IMR-90 (cell line): Measurements from ENCODE around the gene IL18BP. TPM values are rescaled to one million over a fixed set of nuclear protein-coding genes. Genes with fewer than 3 reads are reported as not detected.

ENCODE experiments used
- ATAC-seq: fragments of 200-7000 bp; cut with Tn5 transposase; 2 replicates; pipeline ENCODE4 v1.9.1; 2020; ENCODE audit warnings: low read depth, mild to moderate bottlenecking, moderate library complexity
- BruUV-seq: library from RNA; stranded (reverse); fragments of 400-500 nt; replicated peaks from 2 replicates; lab custom pipeline; 2021; lab: Mats Ljungman, UMichigan
- CTCF ChIA-PET: fragments of 300-600 bp; formaldehyde crosslinking; extraction: SDS; loops from one replicate; lab custom pipeline; 2021; ENCODE audit warnings: antibody characterized with exemption; lab: Yijun Ruan, JAX
- POLR2A ChIA-PET: fragments of 300-600 bp; sonication (Branson Sonifier 250); formaldehyde crosslinking; loops from one replicate; lab custom pipeline; 2022; ENCODE audit warnings: antibody characterized with exemption; ENCODE audit not compliant: unreplicated experiment; lab: Charles Lee
- DNase-seq: peaks from one replicate; pipeline ENCODE4 v3.0.0; 2013
- H2AFZ ChIP-seq: replicated peaks from 2 replicates; pipeline ENCODE3; 2013; ENCODE audit warnings: low read length, mild to moderate bottlenecking; ENCODE audit not compliant: poor library complexity
- H2AK5ac ChIP-seq: 2 replicates; pipeline ENCODE4 v1.6.1; 2013; ENCODE audit warnings: low read depth, low read length, inconsistent platforms
- H2AK9ac ChIP-seq: replicated peaks from 2 replicates; pipeline ENCODE3; 2013; ENCODE audit warnings: mild to moderate bottlenecking, low read depth, low read length, moderate library complexity; ENCODE audit not compliant: poor library complexity
- H2BK120ac ChIP-seq: 2 replicates; pipeline ENCODE4 v1.6.1; 2013; ENCODE audit warnings: low read depth, low read length, inconsistent platforms
- H2BK15ac ChIP-seq: 3 replicates; pipeline ENCODE4 v1.6.1; 2013; ENCODE audit warnings: low read depth, low read length, inconsistent platforms
- H2BK20ac ChIP-seq: 2 replicates; pipeline ENCODE4 v1.6.1; 2013; ENCODE audit warnings: low read depth, mild to moderate bottlenecking, inconsistent platforms, low read length, moderate library complexity
- H2BK5ac ChIP-seq: 2 replicates; pipeline ENCODE4 v1.6.1; 2013; ENCODE audit warnings: mild to moderate bottlenecking, low read depth, low read length, inconsistent platforms; ENCODE audit not compliant: poor library complexity, severe bottlenecking
- H3K14ac ChIP-seq: replicated peaks from 2 replicates; pipeline ENCODE4 v1.6.1; 2013; ENCODE audit warnings: low read depth, low read length, inconsistent platforms
- H3K18ac ChIP-seq: 2 replicates; pipeline ENCODE4 v1.6.1; 2013; ENCODE audit warnings: low read depth, low read length, control low read depth
- H3K23ac ChIP-seq: 2 replicates; pipeline ENCODE4 v1.6.1; 2013; ENCODE audit warnings: low read depth, low read length, inconsistent platforms
- H3K27ac ChIP-seq: 2 replicates; pipeline ENCODE4 v1.5.1; 2013; ENCODE audit warnings: mild to moderate bottlenecking, control low read depth, low read length; ENCODE audit not compliant: insufficient read depth
- H3K27me3 ChIP-seq: 2 replicates; pipeline ENCODE4 v1.6.1; 2013; ENCODE audit warnings: low read length; ENCODE audit not compliant: control insufficient read depth, insufficient read depth
- H3K36me3 ChIP-seq: 2 replicates; pipeline ENCODE4 v1.6.1; 2013; ENCODE audit warnings: low read length, mixed read lengths; ENCODE audit not compliant: control insufficient read depth, insufficient read depth
- H3K4ac ChIP-seq: 2 replicates; pipeline ENCODE4 v1.6.1; 2013; ENCODE audit warnings: low read depth, low read length, inconsistent platforms
- H3K4me1 ChIP-seq: 2 replicates; pipeline ENCODE4 v1.6.1; 2013; ENCODE audit warnings: low read length, mixed read lengths; ENCODE audit not compliant: control insufficient read depth, insufficient read depth
- H3K4me2 ChIP-seq: 2 replicates; pipeline ENCODE4 v1.6.1; 2013; ENCODE audit warnings: low read depth, mild to moderate bottlenecking, control low read depth, low read length, moderate library complexity
- H3K4me3 ChIP-seq: 2 replicates; pipeline ENCODE4 v1.5.1; 2013; ENCODE audit warnings: low read depth, mild to moderate bottlenecking, control low read depth, low read length, moderate library complexity; ENCODE audit not compliant: insufficient read depth
- H3K56ac ChIP-seq: 2 replicates; pipeline ENCODE4 v1.6.1; 2013; ENCODE audit warnings: low read length, inconsistent platforms; ENCODE audit not compliant: insufficient read depth; ENCODE audit errors: extremely low read depth
- H3K79me1 ChIP-seq, 2 experiments: 2 replicates each; pipeline ENCODE4 v1.6.1; 2013; ENCODE audit warnings: low read length in 2 of 2, inconsistent platforms in 1 of 2, low read depth in 1 of 2
- H3K9ac ChIP-seq: 2 replicates; pipeline ENCODE4 v1.6.1; 2013; ENCODE audit warnings: low read depth, low read length, control low read depth
- H3K9me1 ChIP-seq: 2 replicates; pipeline ENCODE4 v1.6.1; 2013; ENCODE audit warnings: low read length, inconsistent platforms; ENCODE audit not compliant: insufficient read depth
- H3K9me3 ChIP-seq: 2 replicates; pipeline ENCODE4 v1.6.1; 2013; ENCODE audit warnings: low read length; ENCODE audit not compliant: control insufficient read depth, insufficient read depth
- H4K20me1 ChIP-seq: 2 replicates; pipeline ENCODE4 v1.6.1; 2013; ENCODE audit warnings: low read length, inconsistent platforms; ENCODE audit not compliant: insufficient read depth
- H4K5ac ChIP-seq: 2 replicates; pipeline ENCODE4 v1.6.1; 2013; ENCODE audit warnings: mild to moderate bottlenecking, low read depth, low read length, control low read depth
- H4K8ac ChIP-seq, 2 experiments: 2 replicates each; pipeline ENCODE4 v1.6.1; 2013; ENCODE audit warnings: low read depth in 2 of 2, low read length in 2 of 2, control low read depth in 1 of 2, inconsistent platforms in 1 of 2
- H4K91ac ChIP-seq: 2 replicates; pipeline ENCODE4 v1.6.1; 2013; ENCODE audit warnings: low read depth, low read length, inconsistent platforms; ENCODE audit not compliant: insufficient read depth
- BHLHE40 ChIP-seq: fragments of 150-350 bp; IDR thresholded peaks from 2 replicates; pipeline ENCODE4 v1.6.1; 2016; ENCODE audit warnings: mild to moderate bottlenecking, low read depth, low read length
- CEBPB ChIP-seq: IDR thresholded peaks from 2 replicates; pipeline ENCODE4 v1.6.1; 2012; ENCODE audit warnings: low read depth, low read length, improper control_type of control experiment
- CHD1 ChIP-seq: IDR thresholded peaks from 2 replicates; pipeline ENCODE4 v1.6.1; 2012; ENCODE audit warnings: low read depth, low read length, improper control_type of control experiment
- MAFK ChIP-seq: IDR thresholded peaks from 2 replicates; pipeline ENCODE4 v1.6.1; 2012; ENCODE audit warnings: low read depth, low read length, improper control_type of control experiment
- NFE2L2 ChIP-seq: fragments of 150-350 bp; IDR thresholded peaks from 2 replicates; pipeline ENCODE4 v1.6.1; 2016; ENCODE audit warnings: low read depth, mild to moderate bottlenecking, low read length
- POLR2A ChIP-seq: IDR thresholded peaks from 2 replicates; pipeline ENCODE4 v1.6.1; 2012; ENCODE audit warnings: mild to moderate bottlenecking, low read depth, low read length
- RAD21 ChIP-seq: IDR thresholded peaks from 2 replicates; pipeline ENCODE4 v1.6.1; 2012; ENCODE audit warnings: low read length, improper control_type of control experiment
- RCOR1 ChIP-seq: IDR thresholded peaks from 2 replicates; pipeline ENCODE4 v1.6.1; 2012; ENCODE audit warnings: mild to moderate bottlenecking, low read length, improper control_type of control experiment; ENCODE audit not compliant: insufficient replicate concordance
- RFX5 ChIP-seq: IDR thresholded peaks from 2 replicates; pipeline ENCODE4 v1.8.0; 2012; ENCODE audit warnings: low read depth, mild to moderate bottlenecking, low read length, moderate library complexity
- SMC3 ChIP-seq: fragments of 150-350 bp; IDR thresholded peaks from 2 replicates; pipeline ENCODE4 v1.6.1; 2016; ENCODE audit warnings: low read depth, mild to moderate bottlenecking, antibody characterized with exemption, low read length, moderate library complexity
- WGBS, 2 experiments: methylation state at CpG; one replicate each; pipeline versions ENCODE4 v1.1.5 to v1.1.7; 2013; ENCODE audit warnings: missing lambda C conversion rate in 2 of 2; ENCODE audit not compliant: insufficient read length in 1 of 2; ENCODE audit errors: extremely low coverage in 2 of 2; 5-methylcytosine and 5-hydroxymethylcytosine counted together
- dilution Hi-C: fragments of 300-500 bp; cut with HindIII; formaldehyde crosslinking; loops from one replicate; pipeline ENCODE4 v1.14.3; 2018; ENCODE audit warnings: low sequenced_read_pairs; ENCODE audit not compliant: unreplicated experiment
- in situ Hi-C: fragments of 300-500 bp; cut with MboI; formaldehyde crosslinking; loops from 3 replicates; pipeline ENCODE4 v1.14.3; 2019; ENCODE audit warnings: low sequenced_read_pairs, inconsistent platforms, mixed read lengths
- intact Hi-C: fragments of 100-400 bp; cut with micrococcal nuclease; formaldehyde crosslinking; loops from 2 replicates; pipeline ENCODE4 v1.10.0; 2022
- polyA plus RNA-seq, 3 experiments: library from polyadenylated mRNA; depleted of rRNA; stranded (reverse); fragments of >200 nt; gene quantifications; 2 replicates each; pipeline ENCODE4 v1.2.3, GENCODE V29; 2012; ENCODE audit warnings: low replicate concordance in 1 of 3
- total RNA-seq: library from RNA; depleted of rRNA; stranded (reverse); fragments of >200 nt; gene quantifications from 2 replicates; pipeline ENCODE4 v1.2.3, GENCODE V29; 2012
- TF ChIP-seq, protein P1 (sequence below): fragments of 150-350 bp; IDR thresholded peaks from 2 replicates; pipeline ENCODE4 v1.6.1; 2016; ENCODE audit warnings: low read depth, mild to moderate bottlenecking, low read length, moderate library complexity, borderline replicate concordance

The IL18BP gene
- total and polyA plus RNA-seq, 2 of the 4 experiments (the other 2 are of a cell fraction): 0.90 to 3.2 TPM

DNA sequence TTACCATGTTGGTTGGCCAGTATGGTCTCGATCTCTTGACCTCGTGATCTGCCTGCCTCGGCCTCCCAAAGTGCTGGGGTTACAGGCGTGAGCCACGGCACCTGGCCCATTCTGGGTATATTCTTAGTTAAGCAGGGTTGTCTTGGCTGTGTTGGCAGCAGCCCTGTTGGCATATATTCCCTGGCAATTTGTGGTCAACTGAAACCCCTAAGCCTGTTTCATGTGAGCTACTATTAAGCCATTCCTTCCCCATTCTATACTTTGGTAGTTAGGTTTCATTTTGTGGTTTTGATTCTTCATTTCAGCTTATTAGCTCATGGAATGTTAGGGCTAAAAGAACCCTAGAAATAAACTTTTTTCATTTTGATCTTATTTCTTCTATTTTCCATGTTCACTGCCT, 22.2 kb upstream of the IL18BP start:
- Histone ChIP-seq H3K9me1 (no peaks in the 10 kb centered on the region; the same call in 1 of the 2 replicates), H3K4me3 (no peak overlapping the region), H4K8ac (no peak overlapping the region), H4K20me1 (peaks cover 11% of the 10 kb centered on the region; the same call in 1 of the 2 replicates), H3K36me3 (no peaks in the 10 kb centered on the region), H3K4me2 (no peak overlapping the region), H3K27ac (no peak overlapping the region), H3K9ac (no peak overlapping the region), H3K4me1 (0 out of 2 replicates have a peak, but pooled peaks cover 2% of the 10 kb centered on the region), H3K18ac (no peak overlapping the region), H2BK15ac (no peak overlapping the region), H3K27me3 (no peaks in the 10 kb centered on the region), H2BK120ac (no peak overlapping the region), H2AFZ (no peak overlapping the region), H4K91ac (no peak overlapping the region), H3K79me1 (peaks cover 8 to 30% of the 10 kb centered on the region in 2 experiments; a peak in 3 of 4 replicates), H3K4ac (no peak overlapping the region), H3K9me3 (no peaks in the 10 kb centered on the region), H2AK9ac (no peak overlapping the region), H3K14ac (no peak overlapping the region), H3K56ac (no peak overlapping the region), H2BK20ac (no peak overlapping the region), H3K23ac (no peak overlapping the region), H2BK5ac (no peak overlapping the region), H4K5ac (no peak overlapping the region), H2AK5ac (no peak overlapping the region)
- intact Hi-C loops (no loop called here), dilution Hi-C loops (no loop called here), in situ Hi-C loops (no loop called here)
- DNase-seq (no peak), ATAC-seq (no peak)
- CTCF ChIA-PET: interaction anchor here (1.1 to 1.5 kb wide), 5 partner anchors 9 to 455 kb away, joined by 3 to 6 read pairs (median 5); no protein-coding TSS in a partner anchor
- WGBS, 2 experiments: no CpG with 5 or more reads among the region's 5 CpGs
- POLR2A ChIA-PET: no interaction called here
- no peak for TF ChIP-seq CHD1
- TF ChIP-seq CEBPB: no peak
- TF ChIP-seq, protein P1, sequence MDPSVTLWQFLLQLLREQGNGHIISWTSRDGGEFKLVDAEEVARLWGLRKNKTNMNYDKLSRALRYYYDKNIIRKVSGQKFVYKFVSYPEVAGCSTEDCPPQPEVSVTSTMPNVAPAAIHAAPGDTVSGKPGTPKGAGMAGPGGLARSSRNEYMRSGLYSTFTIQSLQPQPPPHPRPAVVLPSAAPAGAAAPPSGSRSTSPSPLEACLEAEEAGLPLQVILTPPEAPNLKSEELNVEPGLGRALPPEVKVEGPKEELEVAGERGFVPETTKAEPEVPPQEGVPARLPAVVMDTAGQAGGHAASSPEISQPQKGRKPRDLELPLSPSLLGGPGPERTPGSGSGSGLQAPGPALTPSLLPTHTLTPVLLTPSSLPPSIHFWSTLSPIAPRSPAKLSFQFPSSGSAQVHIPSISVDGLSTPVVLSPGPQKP: no peak
- TF ChIP-seq NFE2L2: no peak
- TF ChIP-seq MAFK: no peak
- no peak for TF ChIP-seq RAD21
- TF ChIP-seq BHLHE40: no peak
- TF ChIP-seq RCOR1: no peak
- TF ChIP-seq RFX5: no peak
- TF ChIP-seq POLR2A: no peak
- no peak for TF ChIP-seq SMC3
- BruUV-seq: no TSS peak
